NCI-H2081 (cell line): ENCODE results near the gene ELMO1.

Source experiments
- DNase-seq, 2 experiments: peaks; one replicate each; lab custom pipeline; 2025; lab: John Stamatoyannopoulos, UW

ELMO1 gene, protein sequence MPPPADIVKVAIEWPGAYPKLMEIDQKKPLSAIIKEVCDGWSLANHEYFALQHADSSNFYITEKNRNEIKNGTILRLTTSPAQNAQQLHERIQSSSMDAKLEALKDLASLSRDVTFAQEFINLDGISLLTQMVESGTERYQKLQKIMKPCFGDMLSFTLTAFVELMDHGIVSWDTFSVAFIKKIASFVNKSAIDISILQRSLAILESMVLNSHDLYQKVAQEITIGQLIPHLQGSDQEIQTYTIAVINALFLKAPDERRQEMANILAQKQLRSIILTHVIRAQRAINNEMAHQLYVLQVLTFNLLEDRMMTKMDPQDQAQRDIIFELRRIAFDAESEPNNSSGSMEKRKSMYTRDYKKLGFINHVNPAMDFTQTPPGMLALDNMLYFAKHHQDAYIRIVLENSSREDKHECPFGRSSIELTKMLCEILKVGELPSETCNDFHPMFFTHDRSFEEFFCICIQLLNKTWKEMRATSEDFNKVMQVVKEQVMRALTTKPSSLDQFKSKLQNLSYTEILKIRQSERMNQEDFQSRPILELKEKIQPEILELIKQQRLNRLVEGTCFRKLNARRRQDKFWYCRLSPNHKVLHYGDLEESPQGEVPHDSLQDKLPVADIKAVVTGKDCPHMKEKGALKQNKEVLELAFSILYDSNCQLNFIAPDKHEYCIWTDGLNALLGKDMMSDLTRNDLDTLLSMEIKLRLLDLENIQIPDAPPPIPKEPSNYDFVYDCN

GRCh38 chr7:37448636-37449361, at the start of gene ELMO1:
Gene ELMO1 (minus strand): TSS chr7:37448864. CDS start chr7:37342690, 106,174 bp downstream.
- peak; percentile 63 to 64 for DNase-seq

- no peak for DNase-seq
Measured at GRCh38 chr7:37497576-37497975, 48.9 kb upstream of the ELMO1 start.

DNA sequence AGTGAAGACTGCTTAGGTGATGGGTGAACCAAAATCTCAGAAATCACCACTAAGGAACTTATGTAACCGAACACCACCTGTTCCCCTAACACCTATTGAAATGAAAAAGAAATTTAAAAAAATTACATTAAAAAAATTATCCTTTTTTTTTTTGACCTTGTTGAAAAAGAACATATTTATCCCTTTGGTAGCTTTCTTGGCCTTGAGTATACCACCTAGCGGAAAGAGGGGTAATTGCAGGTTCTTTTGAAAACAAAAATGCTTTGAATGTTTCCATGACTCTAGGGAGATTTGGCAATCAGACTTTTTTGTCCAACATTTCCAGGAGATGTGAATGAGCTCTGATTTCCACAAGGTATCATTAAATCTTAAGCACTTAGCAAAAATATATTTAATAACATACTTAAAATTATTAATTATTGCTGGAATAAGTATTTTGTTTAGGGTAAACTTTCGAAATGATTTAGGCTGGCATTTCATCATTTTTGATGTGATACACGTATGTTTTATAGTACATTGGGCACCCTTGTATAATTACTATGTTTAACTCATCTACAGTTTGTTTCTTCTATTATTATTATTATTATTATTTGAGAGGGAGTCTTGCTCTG, 47.0 kb upstream of the ELMO1 start:
- peak in 1 of 2 experiments; percentile 17 for DNase-seq

DNA sequence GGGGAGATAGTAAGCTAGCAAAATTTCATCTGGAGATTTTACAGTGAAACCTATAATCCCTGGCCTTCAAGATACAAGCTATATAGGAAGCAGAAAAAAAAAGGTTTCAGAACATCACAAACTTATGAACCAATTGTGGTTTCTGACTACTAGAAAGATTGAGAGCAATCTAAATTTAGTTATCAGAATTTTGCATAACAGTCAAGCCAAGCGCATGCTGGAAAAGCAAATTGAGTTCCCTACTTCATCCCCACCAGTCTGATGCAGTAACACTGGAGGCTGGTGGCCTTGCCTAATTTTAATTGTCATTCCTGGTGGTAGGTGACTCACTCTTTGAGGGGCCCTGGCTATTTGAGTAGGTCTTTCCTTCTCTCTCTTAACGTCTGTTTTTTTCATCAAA, 46.3 kb upstream of the ELMO1 start:
- no peak for DNase-seq

- DNase-seq, result no peak
Measured at GRCh38 chr7:37493810-37494209, 45.1 kb upstream of the ELMO1 start.

- DNase-seq, result no peak
Measured at GRCh38 chr7:37493123-37493522, 44.5 kb upstream of the ELMO1 start.

DNA sequence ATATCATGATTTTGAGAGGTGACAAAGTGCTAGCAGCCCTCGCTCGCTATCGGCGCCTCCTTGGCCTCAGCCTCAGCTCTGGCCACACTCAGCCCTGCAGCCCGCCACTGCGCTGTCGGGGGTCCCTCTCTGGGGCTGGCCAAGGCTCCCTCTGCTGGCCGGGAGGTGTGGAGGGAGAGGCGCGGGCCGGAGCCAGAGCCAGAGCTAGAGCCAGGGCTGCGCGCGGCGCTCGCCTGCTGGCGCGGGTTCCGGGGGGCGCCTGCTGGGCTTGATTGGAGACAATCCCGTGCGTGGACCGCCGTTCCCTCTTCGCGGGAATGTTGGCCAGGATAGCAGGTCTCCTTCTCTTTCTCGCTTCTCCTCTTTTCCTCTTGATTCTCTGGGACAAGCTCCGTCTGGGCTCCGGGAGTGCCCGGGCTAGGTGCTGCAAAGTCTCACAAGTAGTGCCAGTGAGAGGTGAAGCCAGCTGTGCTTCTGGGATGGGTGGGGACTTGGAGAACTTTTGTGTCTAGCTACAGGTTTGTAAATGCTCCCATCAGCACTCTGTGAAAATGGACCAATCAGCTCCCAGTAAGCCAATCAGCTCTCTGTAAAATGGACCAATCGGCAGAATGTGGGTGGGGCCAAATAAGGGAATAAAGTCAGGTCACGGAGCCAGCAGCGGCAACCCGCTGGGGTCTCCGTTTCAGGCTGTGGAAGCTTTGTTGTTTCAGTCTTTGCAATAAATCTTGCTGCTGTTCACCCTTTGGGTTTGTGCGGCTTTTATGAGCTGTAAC, 43.4 kb upstream of the ELMO1 start:
- no peak for DNase-seq

DNA sequence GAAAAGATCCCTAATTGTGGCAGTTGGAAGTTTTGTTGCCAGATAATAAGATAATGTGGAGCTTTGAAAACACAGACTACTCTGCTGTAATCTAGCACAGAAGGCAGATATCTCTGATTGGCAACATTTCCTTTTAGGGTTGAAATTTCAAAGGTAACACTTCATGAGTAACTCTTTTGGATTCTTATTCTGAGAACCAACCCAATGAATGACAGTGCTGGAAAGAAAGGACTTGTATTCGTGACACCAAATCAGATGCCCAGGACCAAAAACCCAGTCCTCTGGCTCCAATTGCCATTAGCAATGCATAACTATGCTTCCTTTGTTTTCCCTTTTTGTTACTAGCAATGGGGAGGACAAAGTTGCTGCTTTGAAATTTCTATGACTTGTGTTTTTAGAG, 41.0 kb upstream of the ELMO1 start:
- no peak for DNase-seq

GRCh38 chr7:37488163-37488764, 39.6 kb upstream of the ELMO1 start:
- DNase-seq, result no peak

GRCh38 chr7:37484426-37485073, 35.9 kb upstream of the ELMO1 start:
- DNase-seq, result no peak

- DNase-seq, result no peak
Measured at GRCh38 chr7:37483627-37484026, 35.0 kb upstream of the ELMO1 start.

- DNase-seq, result no peak
Measured at GRCh38 chr7:37482953-37483352, 34.3 kb upstream of the ELMO1 start.

DNA sequence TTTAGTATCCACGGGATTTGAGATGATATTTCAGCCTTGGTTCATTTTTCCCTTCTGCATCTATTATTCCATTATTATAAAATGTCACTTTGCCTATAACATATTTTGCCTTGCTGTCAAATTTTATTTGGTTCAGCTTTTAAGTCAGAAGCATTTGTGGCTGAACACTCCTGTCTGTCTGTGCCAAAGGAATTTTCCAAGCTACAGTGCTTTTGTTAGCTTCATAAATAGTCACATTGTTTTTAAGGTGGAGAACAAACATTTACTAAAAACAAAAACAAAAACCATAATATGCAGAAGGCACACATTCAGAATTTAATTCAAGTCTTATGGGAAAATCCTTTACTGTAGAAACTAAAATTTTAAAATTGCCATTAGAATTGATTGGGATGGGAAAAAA, 33.8 kb upstream of the ELMO1 start:
- DNase-seq, result no peak

DNA sequence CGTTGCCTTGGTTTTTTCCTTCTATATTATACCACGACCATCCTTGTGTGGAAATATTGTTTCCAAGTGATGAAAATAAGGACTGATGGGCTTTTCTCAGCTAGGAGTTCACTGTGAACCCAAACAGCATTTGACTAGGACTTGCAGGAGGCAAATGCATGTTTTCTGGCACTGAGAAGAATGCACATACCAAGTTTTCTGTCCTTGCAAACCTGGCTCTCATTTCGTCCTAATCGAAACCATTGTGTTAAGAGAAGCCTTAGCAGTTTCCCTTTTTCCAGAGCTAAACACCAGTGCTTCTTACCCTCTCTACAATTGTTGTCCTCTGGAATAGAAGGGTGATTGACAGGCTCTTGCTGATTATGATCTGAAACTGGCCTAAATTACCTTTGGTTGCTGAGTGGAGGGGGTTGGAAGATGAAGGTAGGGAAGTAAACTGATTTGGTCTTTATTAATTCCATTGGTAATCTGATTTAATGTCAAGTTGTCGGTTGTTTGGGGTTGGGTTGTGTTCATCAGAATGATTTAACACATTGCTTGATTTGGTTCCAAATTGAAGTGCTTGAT, 33.1 kb upstream of the ELMO1 start:
- no peak for DNase-seq

- DNase-seq, result no peak
Measured at GRCh38 chr7:37481154-37481553, 32.5 kb upstream of the ELMO1 start.

GRCh38 chr7:37480041-37481031, 31.7 kb upstream of the ELMO1 start:
- no peak for DNase-seq

DNA sequence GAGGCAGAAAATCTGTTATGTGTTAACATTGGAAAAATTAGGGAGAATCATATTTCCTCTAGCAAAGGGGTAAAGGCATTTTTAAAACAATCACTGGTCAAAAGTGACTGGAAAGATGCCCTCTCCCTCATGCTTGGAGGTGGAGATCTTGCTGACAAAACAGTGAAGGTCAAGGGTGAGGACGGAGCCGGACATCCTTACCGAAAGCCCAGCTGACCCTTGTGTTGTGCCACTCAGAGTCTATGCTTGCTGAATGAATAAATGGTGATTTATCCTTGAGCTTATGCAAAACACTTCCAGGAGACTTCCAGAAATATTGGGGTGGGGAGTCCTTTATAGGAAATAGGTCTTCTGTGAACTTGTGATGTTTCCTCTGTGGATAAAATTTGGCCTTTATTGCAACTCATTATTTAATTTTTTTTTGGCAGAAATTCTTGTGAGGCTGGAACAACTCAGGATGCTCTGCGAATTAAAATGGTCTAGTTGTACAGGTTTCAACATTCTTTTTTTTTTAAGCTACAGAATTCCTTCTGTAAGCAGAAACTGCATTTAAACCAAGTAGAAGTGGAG, 28.3 kb upstream of the ELMO1 start:
- DNase-seq, result no peak

GRCh38 chr7:37476428-37476827, 27.8 kb upstream of the ELMO1 start:
- DNase-seq, result no peak

- no peak for DNase-seq
Measured at GRCh38 chr7:37475646-37476045, 27.0 kb upstream of the ELMO1 start.
